ENCODE measurements around the gene PNPLA3.

Gene PNPLA3

GRCh38 chr22:43957871-43958270 lies 34.3 kb downstream of the PNPLA3 start:
- no peak for DNase-seq (ENCODE audit: low read depth in 3 of 3)

DNA sequence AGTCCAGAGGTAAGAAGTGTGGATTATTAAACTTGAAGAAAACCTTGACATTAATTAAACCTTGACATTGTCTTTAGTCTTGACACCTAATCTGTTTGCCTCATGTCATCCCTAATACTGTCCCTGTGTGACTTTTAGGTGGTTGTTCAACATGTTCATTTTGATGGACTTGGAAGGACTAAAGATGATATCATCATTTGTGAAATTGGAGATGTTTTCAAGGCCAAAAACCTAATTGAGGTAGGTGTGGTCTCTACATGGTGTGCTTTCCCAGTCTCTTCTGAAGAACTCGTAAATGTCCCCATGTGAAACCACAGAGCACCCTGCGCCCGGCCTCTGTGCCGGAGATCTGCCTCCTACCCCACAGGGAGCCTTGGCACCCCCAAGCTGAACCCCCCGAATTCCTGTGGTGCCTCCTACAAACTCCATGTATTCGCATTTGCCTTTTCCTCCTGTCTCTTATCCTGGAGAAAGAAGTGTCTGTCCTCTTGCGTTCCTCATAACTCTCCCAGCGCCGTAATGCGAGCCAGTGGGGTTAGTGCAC lies 40.8 kb downstream of the PNPLA3 start:
- no peak for DNase-seq (ENCODE audit: low read depth in 3 of 3)

- DNase-seq (ENCODE audit: low read depth in 3 of 3) = no peak
Observed at GRCh38 chr22:43967069-43967468, 43.5 kb downstream of the PNPLA3 start.

DNA sequence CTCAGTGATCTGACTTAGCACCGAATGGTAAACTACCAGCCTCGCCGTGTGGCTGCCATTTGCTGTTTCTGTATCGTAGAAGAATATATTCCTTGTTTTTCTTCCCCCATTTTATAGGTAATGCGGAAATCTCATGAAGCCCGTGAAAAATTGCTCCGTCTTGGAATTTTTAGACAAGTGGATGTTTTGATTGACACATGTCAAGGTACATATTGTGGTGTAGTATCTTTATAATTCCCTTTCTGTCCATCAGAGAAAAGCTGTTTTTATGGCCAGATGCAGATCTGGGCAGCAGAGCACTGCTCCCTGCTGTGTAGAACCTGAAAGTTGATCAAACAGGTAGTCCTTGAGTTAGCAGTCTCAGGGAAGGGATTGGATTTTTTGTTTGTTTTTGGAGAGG lies 45.0 kb downstream of the PNPLA3 start:
- no peak for DNase-seq (ENCODE audit: low read depth in 3 of 3)

GRCh38 chr22:43969021-43969878 lies 45.6 kb downstream of the PNPLA3 start:
- no peak for DNase-seq (ENCODE audit: low read depth in 3 of 3)

DNA sequence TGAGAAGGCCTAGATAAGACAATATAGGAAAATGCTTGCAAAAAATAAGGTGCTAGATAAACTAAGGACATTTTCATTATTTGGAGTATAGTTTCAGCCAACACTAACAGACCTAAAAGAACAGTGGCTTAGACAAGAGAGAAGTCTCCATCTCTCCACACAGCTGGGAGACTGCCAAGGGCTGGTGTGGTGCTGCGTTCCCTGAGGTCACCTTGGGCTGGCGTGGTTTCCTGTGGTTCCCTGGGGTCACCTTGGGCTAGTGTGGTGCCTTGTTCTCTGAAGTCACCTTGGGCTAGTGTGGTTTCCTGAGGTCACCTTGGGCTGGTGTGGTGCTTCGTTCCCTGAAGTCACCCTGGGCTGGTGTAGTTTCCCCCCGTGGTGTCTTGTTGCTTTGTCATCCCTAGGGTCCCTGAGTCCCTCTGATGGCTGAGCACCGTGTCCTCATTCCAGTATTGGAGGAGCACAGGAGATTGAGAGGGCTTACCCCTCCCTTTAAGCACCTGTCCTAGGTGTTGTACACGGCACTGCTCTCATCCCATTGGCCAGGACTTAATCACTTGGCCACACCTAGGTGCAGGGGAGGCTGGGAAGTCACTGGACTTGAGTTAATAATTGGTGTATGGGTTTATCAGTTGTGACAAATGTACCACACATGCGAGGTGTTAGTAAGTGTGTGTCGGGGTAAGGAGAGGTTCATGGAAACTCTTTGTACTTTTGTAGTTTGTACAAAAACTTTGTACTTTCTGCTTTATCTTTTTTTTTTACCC lies 46.6 kb downstream of the PNPLA3 start:
- DNase-seq (ENCODE audit: low read depth in 3 of 3) = no peak

GRCh38 chr22:43971112-43971511 lies 47.5 kb downstream of the PNPLA3 start:
- DNase-seq (ENCODE audit: low read depth in 3 of 3) = no peak

- DNase-seq (ENCODE audit: low read depth in 3 of 3) = no peak
Observed at GRCh38 chr22:43972931-43973462, 49.4 kb downstream of the PNPLA3 start.

- no peak for DNase-seq (ENCODE audit: low read depth in 3 of 3)
Observed at GRCh38 chr22:43974028-43974545, 50.5 kb downstream of the PNPLA3 start.

- no peak for DNase-seq (ENCODE audit: low read depth in 3 of 3)
Observed at GRCh38 chr22:43975041-43975440, 51.4 kb downstream of the PNPLA3 start.

- no peak for DNase-seq (ENCODE audit: low read depth in 3 of 3)
Observed at GRCh38 chr22:43976861-43977795, 53.5 kb downstream of the PNPLA3 start.

- no peak for DNase-seq (ENCODE audit: low read depth in 3 of 3)
Observed at GRCh38 chr22:43978558-43978957, 55.0 kb downstream of the PNPLA3 start.

- DNase-seq (ENCODE audit: low read depth in 3 of 3) = no peak
Observed at GRCh38 chr22:43980579-43980978, 57.0 kb downstream of the PNPLA3 start.

- no peak for DNase-seq (ENCODE audit: low read depth in 3 of 3)
Observed at GRCh38 chr22:43980996-43981395, 57.4 kb downstream of the PNPLA3 start.

- no peak for DNase-seq (ENCODE audit: low read depth in 3 of 3)
Observed at GRCh38 chr22:43983808-43984207, 60.2 kb downstream of the PNPLA3 start.

- DNase-seq (ENCODE audit: low read depth in 3 of 3) = no peak
Observed at GRCh38 chr22:43985532-43985931, 61.9 kb downstream of the PNPLA3 start.

DNA sequence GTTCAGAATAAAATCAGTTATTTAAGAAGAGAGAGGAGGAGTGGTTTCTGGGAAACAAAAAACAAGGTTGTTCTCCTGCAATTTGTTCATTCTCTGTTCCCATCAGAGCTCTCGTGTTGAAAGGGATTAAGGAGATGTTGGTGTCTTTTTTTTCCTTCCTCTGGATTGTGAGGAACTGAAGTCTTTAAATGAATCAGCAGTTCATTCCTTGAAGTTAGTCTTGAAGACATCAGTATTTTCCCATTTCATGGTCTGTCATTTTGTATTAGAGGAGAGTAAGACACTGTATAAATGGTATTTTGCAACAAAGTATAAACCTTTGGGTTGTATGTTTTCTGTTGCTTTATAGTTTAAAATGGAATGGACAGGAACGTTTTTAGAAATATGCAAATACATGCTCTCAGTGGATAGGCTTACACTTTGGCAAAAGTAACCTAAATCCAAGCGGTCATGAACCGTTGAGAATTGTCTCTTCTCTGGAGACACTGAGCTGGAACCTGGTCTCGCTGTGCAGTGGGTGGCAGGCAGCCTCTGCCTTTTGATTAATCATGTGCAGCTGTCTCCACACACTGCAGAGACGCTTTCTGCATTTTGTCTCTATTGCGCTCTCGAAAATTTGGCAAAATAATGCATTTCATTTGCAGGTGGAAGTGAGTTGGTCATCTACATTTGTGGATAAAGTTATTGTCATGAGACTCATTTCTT lies 64.7 kb downstream of the PNPLA3 start:
- DNase-seq (ENCODE audit: low read depth in 3 of 3) = no peak

GRCh38 chr22:43988960-43989359 lies 65.4 kb downstream of the PNPLA3 start:
- no peak for DNase-seq (ENCODE audit: low read depth in 3 of 3)

DNA sequence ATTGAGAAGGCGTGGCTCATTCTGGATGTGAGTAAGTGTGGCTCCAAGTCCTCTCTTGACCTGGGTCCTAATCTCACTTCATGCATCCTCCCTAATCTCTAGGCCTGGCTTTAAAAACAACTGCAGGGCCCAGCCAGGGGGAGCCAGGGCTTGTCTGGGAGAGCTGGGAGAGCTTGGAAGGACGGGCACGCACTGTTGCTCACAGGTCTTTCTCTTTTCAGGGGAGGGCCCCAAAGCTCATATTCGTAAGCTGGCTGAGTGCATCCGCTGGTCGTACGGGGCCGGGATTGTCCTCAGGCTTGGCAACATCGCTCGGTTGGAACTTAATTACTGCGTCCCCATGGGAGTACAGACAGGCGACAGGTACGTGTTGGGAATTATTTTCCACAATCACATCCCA lies 66.4 kb downstream of the PNPLA3 start:
- DNase-seq (ENCODE audit: low read depth in 3 of 3) = no peak

DNA sequence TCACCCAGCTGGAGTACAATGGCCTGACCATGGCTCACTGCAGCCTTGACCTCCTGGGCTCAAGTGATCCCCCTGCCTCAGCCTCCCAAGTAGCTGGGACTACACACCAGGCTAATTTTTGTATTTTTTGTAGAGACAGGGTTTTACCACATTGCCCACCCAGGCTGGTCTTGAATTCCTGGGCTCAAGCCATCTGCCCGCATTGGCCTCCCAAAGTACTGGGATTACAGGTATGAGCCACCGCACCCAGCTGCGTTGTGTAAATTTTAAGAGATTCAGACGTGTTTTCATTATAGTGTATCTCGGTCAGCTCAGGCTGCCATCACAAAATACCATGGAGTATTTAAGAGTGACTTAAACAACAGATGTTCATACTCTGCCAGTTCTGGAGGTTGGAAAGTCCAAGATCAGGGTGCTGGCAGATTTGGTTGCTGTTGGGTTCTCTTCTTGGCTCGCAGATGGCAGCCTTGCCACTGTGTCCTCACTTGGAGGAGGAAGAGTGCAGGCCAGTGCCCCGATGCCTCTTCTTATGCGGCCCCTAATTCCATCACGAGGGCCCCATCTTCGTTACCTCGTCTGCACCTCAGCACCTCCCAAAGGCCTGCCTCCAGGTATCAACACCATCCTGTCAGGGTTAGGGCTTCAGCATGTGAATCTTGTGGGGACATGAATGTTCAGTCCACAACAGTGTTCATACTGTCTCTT lies 67.9 kb downstream of the PNPLA3 start:
- DNase-seq (ENCODE audit: low read depth in 3 of 3) = no peak
